ENCODE data around the gene XRCC1. TPM values are rescaled to one million over a fixed set of nuclear protein-coding genes. Genes with fewer than 3 reads are reported as not detected.
"Not testable (repeated sequence)": the region's sequence is repeated elsewhere in the genome, so short reads cannot be mapped to it uniquely, and the experiment has no call there.

XRCC1 gene
- total RNA-seq, 1 donor from 2014 or later = 29.2 TPM

- no peak for DNase-seq (ENCODE audit: low read depth)
Measured at GRCh38 chr19:43599635-43600295, 24.4 kb upstream of the XRCC1 start.

GRCh38 chr19:43598445-43599240 is 23.3 kb upstream of the XRCC1 start:
- no peak for DNase-seq (ENCODE audit: low read depth)

- no peak for DNase-seq (ENCODE audit: low read depth)
Measured at GRCh38 chr19:43597876-43598275, 22.5 kb upstream of the XRCC1 start.

GRCh38 chr19:43596842-43597461 is 21.6 kb upstream of the XRCC1 start:
- DNase-seq (ENCODE audit: low read depth) = no peak

GRCh38 chr19:43595999-43596841 is 20.9 kb upstream of the XRCC1 start, which contains the start of the genes IRGQ and ZNF576:
TSS of gene IRGQ (minus strand) at chr19:43596134. CDS start at chr19:43595338, 796 bp downstream.
TSS of gene ZNF576 (plus strand) at chr19:43596595. CDS start at chr19:43597109, 514 bp downstream.
- DNase-seq (ENCODE audit: low read depth) = peak; percentile 100

- no peak for DNase-seq (ENCODE audit: low read depth)
Measured at GRCh38 chr19:43595605-43595998, 20.3 kb upstream of the XRCC1 start.

- peak; percentile 50 for DNase-seq (ENCODE audit: low read depth)
Measured at GRCh38 chr19:43594710-43595604, 19.6 kb upstream of the XRCC1 start.

GRCh38 chr19:43594081-43594697 is 18.9 kb upstream of the XRCC1 start:
- no peak for DNase-seq (ENCODE audit: low read depth)

- DNase-seq (ENCODE audit: low read depth) = no peak
Measured at GRCh38 chr19:43592800-43593350, 17.5 kb upstream of the XRCC1 start.

- DNase-seq (ENCODE audit: low read depth) = no peak
Measured at GRCh38 chr19:43591904-43592772, 16.8 kb upstream of the XRCC1 start.

- no peak for DNase-seq (ENCODE audit: low read depth)
Measured at GRCh38 chr19:43589678-43590077, 14.4 kb upstream of the XRCC1 start.

- no peak for DNase-seq (ENCODE audit: low read depth)
Measured at GRCh38 chr19:43589277-43589676, 13.9 kb upstream of the XRCC1 start.

GRCh38 chr19:43587029-43587428 is 11.7 kb upstream of the XRCC1 start:
- not testable (repeated sequence) for DNase-seq (ENCODE audit: low read depth)

- no peak for DNase-seq (ENCODE audit: low read depth)
Measured at GRCh38 chr19:43586346-43586745, 11.0 kb upstream of the XRCC1 start.

- no peak for DNase-seq (ENCODE audit: low read depth)
Measured at GRCh38 chr19:43584484-43584883, 9.2 kb upstream of the XRCC1 start.

- DNase-seq (ENCODE audit: low read depth) = no peak
Measured at GRCh38 chr19:43582495-43582894, 7.2 kb upstream of the XRCC1 start.

- no peak for DNase-seq (ENCODE audit: low read depth)
Measured at GRCh38 chr19:43581467-43581866, 6.1 kb upstream of the XRCC1 start.

GRCh38 chr19:43578787-43579186 is 3.5 kb upstream of the XRCC1 start:
- DNase-seq (ENCODE audit: low read depth) = no peak

All from myocyte (in vitro differentiated cells).